Panc1 (cell line): ENCODE results near the gene ISG20L2. TPM values are rescaled to one million over a fixed set of nuclear protein-coding genes. Genes with fewer than 3 reads are reported as not detected.

Source experiments
- ATAC-seq: fragments of 200-7000 bp; cut with Tn5 transposase; 2 replicates; pipeline ENCODE4 v1.9.1; 2020; ENCODE audit warnings: mild to moderate bottlenecking, moderate library complexity
- BruUV-seq: library from RNA; stranded (reverse); fragments of 400-500 nt; replicated peaks from 2 replicates; lab custom pipeline; 2021; lab: Mats Ljungman, UMichigan
- CTCF ChIA-PET: fragments of 300-600 bp; sonication (Branson Sonifier 250); formaldehyde crosslinking; loops from one replicate; lab custom pipeline; 2022; ENCODE audit warnings: antibody characterized with exemption; lab: Charles Lee
- POLR2A ChIA-PET: fragments of 300-600 bp; sonication (Branson Sonifier 250); formaldehyde crosslinking; loops from one replicate; lab custom pipeline; 2022; ENCODE audit warnings: antibody characterized with exemption; lab: Charles Lee
- DNase-seq: peaks from one replicate; pipeline ENCODE4 v3.0.0-alpha.2; 2010; ENCODE audit warnings: low read depth, low spot score
- H3K27ac ChIP-seq: 2 replicates; pipeline ENCODE4 v1.5.1; 2011; ENCODE audit warnings: mild to moderate bottlenecking, low read length, inconsistent platforms
- H3K27me3 ChIP-seq: fragments of 200-500 bp; sonication (Bioruptor generic); 2 replicates; pipeline ENCODE4 v1.6.0; 2014; ENCODE audit warnings: low read length, inconsistent platforms; ENCODE audit not compliant: control insufficient read depth, insufficient read depth
- H3K36me3 ChIP-seq: fragments of 200-500 bp; sonication (Bioruptor generic); 2 replicates; pipeline ENCODE4 v1.5.1; 2014; ENCODE audit warnings: inconsistent platforms, mild to moderate bottlenecking, low read length, moderate library complexity; ENCODE audit not compliant: control insufficient read depth, insufficient read depth
- H3K4me1 ChIP-seq: 2 replicates; pipeline ENCODE4 v1.5.1; 2011; ENCODE audit warnings: inconsistent platforms, mild to moderate bottlenecking, low read length, moderate library complexity; ENCODE audit not compliant: control insufficient read depth, insufficient read depth
- H3K4me3 ChIP-seq, 2 experiments: 2 replicates each; pipeline ENCODE4 v1.5.1; 2011 to 2012; ENCODE audit warnings: low read depth in 2 of 2, low read length in 2 of 2, mild to moderate bottlenecking in 2 of 2, inconsistent platforms in 1 of 2, moderate library complexity in 1 of 2
- H3K9me3 ChIP-seq: fragments of 200-500 bp; sonication (Bioruptor generic); 2 replicates; pipeline ENCODE4 v1.5.1; 2014; ENCODE audit warnings: low read depth, mild to moderate bottlenecking, inconsistent platforms, low read length, moderate library complexity; ENCODE audit not compliant: control insufficient read depth, insufficient read depth
- POLR2AphosphoS5 ChIP-seq: IDR thresholded peaks from 2 replicates; pipeline ENCODE4 v1.6.1; 2012; ENCODE audit warnings: mild to moderate bottlenecking, low read depth, low read length, moderate library complexity
- SIN3A ChIP-seq: IDR thresholded peaks from 2 replicates; pipeline ENCODE4 v1.6.1; 2012; ENCODE audit warnings: low read depth, mild to moderate bottlenecking, low read length, moderate library complexity, borderline replicate concordance; ENCODE audit not compliant: insufficient read depth
- TCF7L2 ChIP-seq: IDR thresholded peaks from 2 replicates; pipeline ENCODE4 v1.6.1; 2011; ENCODE audit warnings: mild to moderate bottlenecking, low read depth, low read length, inconsistent platforms
- in situ Hi-C: cut with HindIII; loops from 2 replicates; pipeline ENCODE4 v1.10.0; 2016; ENCODE audit warnings: low sequenced_read_pairs, low pct_unique_long_range_greater_than_20kb
- intact Hi-C: fragments of 100-400 bp; cut with micrococcal nuclease; formaldehyde crosslinking; loops from one replicate; pipeline ENCODE4 v1.10.0; 2022; ENCODE audit not compliant: unreplicated experiment
- total RNA-seq: library from RNA; stranded (reverse); gene quantifications from one replicate; pipeline ENCODE4 v1.2.1, GENCODE V29; 2021; ENCODE audit not compliant: unreplicated experiment
- TF ChIP-seq, protein P1 (sequence below), 2 experiments: IDR thresholded peaks; 2 replicates each; pipeline ENCODE4 v1.6.1; 2011 to 2012; ENCODE audit warnings: low read depth in 2 of 2, control low read depth in 1 of 2, low read length in 1 of 2, mild to moderate bottlenecking in 1 of 2, moderate library complexity in 1 of 2; ENCODE audit not compliant: insufficient read depth in 1 of 2
- TF ChIP-seq, protein P2 (sequence below): fragments of 450-650 bp; IDR thresholded peaks from 2 replicates; pipeline ENCODE4 v1.5.1; 2017; ENCODE audit warnings: mild to moderate bottlenecking

The ISG20L2 gene
- total RNA-seq, 1 experiment from 2014 or later = 40.6 TPM

DNA sequence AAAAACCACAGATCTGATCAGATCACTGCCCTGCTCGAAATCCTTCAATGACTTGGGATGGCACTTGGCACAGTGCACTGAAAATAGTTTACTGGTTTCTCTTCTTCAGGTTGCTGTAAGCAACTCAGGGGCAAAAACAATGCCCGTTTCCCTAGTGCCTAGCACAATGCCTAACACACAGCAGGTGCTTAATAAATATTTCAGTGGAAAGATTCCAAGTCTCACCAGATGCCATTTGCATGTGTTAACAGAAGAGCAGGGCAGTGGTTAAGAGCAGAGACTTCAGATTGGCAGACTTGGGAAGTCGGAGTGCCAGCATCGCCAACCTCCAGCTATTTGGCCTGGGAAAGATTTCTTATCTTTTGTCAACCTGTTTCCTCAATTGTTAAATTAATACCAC lies 11.2 kb downstream of the ISG20L2 start:
- DNase-seq = no peak
- H3K27me3 ChIP-seq = no peaks in the 10 kb centered on the region
- no peak for ATAC-seq
- H3K9me3 ChIP-seq = no peaks in the 10 kb centered on the region
- no peak for TF ChIP-seq SIN3A
- no peak for TF ChIP-seq TCF7L2
- no peak for TF ChIP-seq POLR2AphosphoS5
- TF ChIP-seq, protein P1, sequence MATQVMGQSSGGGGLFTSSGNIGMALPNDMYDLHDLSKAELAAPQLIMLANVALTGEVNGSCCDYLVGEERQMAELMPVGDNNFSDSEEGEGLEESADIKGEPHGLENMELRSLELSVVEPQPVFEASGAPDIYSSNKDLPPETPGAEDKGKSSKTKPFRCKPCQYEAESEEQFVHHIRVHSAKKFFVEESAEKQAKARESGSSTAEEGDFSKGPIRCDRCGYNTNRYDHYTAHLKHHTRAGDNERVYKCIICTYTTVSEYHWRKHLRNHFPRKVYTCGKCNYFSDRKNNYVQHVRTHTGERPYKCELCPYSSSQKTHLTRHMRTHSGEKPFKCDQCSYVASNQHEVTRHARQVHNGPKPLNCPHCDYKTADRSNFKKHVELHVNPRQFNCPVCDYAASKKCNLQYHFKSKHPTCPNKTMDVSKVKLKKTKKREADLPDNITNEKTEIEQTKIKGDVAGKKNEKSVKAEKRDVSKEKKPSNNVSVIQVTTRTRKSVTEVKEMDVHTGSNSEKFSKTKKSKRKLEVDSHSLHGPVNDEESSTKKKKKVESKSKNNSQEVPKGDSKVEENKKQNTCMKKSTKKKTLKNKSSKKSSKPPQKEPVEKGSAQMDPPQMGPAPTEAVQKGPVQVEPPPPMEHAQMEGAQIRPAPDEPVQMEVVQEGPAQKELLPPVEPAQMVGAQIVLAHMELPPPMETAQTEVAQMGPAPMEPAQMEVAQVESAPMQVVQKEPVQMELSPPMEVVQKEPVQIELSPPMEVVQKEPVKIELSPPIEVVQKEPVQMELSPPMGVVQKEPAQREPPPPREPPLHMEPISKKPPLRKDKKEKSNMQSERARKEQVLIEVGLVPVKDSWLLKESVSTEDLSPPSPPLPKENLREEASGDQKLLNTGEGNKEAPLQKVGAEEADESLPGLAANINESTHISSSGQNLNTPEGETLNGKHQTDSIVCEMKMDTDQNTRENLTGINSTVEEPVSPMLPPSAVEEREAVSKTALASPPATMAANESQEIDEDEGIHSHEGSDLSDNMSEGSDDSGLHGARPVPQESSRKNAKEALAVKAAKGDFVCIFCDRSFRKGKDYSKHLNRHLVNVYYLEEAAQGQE (IDR thresholded peaks at IDR 0.05; ENCODE audit: insufficient read depth in 1 of 2, low read depth in 2 of 2, low read length in 1 of 2) = no peak
- TF ChIP-seq, protein P2, sequence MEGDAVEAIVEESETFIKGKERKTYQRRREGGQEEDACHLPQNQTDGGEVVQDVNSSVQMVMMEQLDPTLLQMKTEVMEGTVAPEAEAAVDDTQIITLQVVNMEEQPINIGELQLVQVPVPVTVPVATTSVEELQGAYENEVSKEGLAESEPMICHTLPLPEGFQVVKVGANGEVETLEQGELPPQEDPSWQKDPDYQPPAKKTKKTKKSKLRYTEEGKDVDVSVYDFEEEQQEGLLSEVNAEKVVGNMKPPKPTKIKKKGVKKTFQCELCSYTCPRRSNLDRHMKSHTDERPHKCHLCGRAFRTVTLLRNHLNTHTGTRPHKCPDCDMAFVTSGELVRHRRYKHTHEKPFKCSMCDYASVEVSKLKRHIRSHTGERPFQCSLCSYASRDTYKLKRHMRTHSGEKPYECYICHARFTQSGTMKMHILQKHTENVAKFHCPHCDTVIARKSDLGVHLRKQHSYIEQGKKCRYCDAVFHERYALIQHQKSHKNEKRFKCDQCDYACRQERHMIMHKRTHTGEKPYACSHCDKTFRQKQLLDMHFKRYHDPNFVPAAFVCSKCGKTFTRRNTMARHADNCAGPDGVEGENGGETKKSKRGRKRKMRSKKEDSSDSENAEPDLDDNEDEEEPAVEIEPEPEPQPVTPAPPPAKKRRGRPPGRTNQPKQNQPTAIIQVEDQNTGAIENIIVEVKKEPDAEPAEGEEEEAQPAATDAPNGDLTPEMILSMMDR = no peak
- in situ Hi-C loops (no loop called here), intact Hi-C loops (no loop called here)
- BruUV-seq = no TSS peak
- CTCF ChIA-PET = no interaction called here
- H3K27ac ChIP-seq = no peak overlapping the region
- peaks cover 4% of the 10 kb centered on the region; the same call in 1 of the 2 replicates for H3K36me3 ChIP-seq
- peaks cover 15% of the 10 kb centered on the region for H3K4me1 ChIP-seq
- POLR2A ChIA-PET = no interaction called here
- no peak overlapping the region for H3K4me3 ChIP-seq

DNA sequence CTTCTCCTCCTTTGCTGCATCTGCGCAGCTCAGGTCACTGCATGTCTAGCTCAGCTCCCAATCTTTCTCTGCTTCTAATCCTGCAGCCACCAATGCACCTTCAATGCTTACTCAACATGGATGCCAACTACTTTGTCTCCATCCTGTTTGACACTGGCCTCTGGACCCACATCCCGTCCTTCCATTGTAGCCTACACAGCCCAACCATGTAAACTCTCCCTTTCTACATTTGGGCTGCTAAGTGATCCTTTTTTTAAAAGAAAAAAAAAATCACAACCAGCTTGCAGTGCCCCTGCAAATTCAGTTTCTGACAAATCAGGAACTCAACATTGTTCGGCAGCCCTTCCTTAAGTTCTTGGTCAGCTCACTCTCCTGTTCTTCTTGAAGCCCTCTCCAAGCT lies 13.7 kb downstream of the ISG20L2 start:
- ChIA-PET CTCF (interaction anchor here (0.6 to 4.0 kb wide), 2 partner anchors 25 to 1544 kb away, joined by 10 to 29 read pairs; no protein-coding TSS in a partner anchor), POLR2A (interaction anchor here (0.6 to 1.4 kb wide), 3 partner anchors 8 to 40 kb away, joined by 3 to 7 read pairs (median 6); partner anchors contain the start of gene CRABP2)
- Histone ChIP-seq H3K4me1 (peaks cover 31% of the 10 kb centered on the region), H3K27me3 (no peaks in the 10 kb centered on the region), H3K27ac (no peak overlapping the region; the same call in 1 of the 2 replicates), H3K9me3 (no peaks in the 10 kb centered on the region), H3K36me3 (no peaks in the 10 kb centered on the region), H3K4me3 (no peak overlapping the region)
- intact Hi-C loops = no loop called here
- in situ Hi-C loops = no loop called here
- TF ChIP-seq, protein P1 (IDR thresholded peaks at IDR 0.05; ENCODE audit: insufficient read depth in 1 of 2, low read depth in 2 of 2, low read length in 1 of 2) = no peak
- ATAC-seq (no peak), DNase-seq (no peak)
- no TSS peak for BruUV-seq
